Suppressor macrophage treated with lipopolysaccharide for 4 hours (primary cell): ENCODE data around the gene ATP8B4.

Experiments
- DNase-seq: peaks from one replicate; pipeline ENCODE4 v3.0.0-alpha.2; 2020

The ATP8B4 gene

GRCh38 chr15:49888734-49889133 is 230.3 kb downstream of the ATP8B4 start:
- no peak for DNase-seq

- DNase-seq, result no peak
These were observed 230.7 kb downstream of the ATP8B4 start for GRCh38 chr15:49888323-49888693.

DNA sequence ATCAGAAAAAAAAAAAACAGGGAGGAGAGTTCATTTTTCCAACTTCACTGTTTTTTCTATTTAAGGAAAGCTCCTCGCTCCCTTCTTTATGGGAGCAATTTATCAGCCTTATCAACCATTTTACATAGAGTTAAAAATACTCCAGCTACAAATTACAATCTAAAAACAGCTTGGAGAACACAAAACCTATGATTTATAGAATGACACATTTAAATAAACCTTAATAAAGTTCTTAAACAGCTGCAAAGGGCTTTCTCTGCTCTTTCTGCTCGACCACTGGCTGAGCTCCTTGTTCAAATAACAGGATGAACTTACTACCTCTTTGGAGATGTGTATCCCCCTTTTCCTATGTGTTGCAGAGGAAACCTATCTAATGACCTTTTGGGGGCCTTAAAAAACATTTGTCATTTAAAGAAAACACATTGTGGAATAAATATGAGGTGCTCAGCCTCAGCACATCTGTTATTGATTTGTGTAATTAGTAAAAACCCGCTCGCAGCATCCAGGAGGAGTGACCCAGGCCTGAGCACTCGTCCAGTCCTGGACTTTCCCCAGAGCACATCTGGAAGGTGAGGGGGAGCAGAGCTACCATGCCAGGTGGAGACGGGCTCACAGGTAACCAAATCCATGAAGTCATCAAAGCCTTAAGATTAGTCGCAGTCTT is 231.2 kb downstream of the ATP8B4 start:
- no peak for DNase-seq

GRCh38 chr15:49883121-49883520 is 235.9 kb downstream of the ATP8B4 start:
- no peak for DNase-seq

GRCh38 chr15:49881866-49882265 is 237.2 kb downstream of the ATP8B4 start:
- no peak for DNase-seq

DNA sequence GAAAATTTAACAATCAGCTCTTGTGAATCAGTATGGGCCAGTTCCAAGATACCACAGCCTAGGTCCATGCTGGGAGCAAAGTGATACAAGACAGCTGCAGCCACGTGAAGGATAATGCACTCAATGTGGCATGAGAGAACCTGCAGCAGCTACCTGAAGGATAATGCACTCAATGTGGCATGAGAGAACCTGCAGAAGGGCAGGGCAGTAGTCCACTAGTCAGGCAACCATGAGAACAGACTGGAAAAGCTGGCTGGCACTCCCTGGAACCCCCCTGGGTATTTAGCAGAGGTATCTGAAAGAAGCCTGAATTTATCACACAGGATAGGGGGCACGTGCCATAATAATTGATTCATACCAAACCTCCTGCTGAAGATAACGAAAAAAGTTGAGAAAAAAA is 237.6 kb downstream of the ATP8B4 start:
- no peak for DNase-seq

DNA sequence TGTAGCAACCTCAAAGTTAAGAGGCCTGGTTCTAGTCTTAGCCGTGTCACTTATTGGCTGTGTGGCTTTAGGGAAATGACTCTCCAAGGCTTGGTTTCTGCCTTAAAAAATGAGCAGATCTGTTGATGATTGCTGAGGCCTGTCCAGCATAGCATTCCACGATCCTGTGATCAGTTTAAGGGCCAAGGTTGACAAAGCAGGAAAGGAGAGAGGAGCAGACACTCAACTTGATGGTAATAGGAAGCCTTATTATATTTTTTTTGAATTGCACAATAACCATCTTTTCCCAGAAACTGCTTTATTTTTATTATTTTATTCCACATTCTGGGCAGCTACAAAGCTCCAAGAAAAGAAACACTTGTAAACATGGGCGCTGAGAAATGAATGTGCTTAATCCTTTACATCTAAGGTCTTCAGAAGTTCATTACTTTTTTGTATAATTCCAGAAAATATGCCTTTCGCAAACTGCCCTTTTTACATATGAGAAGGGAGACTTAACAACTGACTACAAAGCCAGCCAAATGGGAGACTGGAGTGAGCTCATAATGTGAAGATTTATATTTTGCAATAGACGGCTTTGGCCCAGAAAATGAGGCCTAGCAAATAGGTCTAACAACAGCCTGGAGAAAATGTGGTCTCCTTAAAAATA is 241.0 kb downstream of the ATP8B4 start:
- DNase-seq, result no peak

GRCh38 chr15:49877117-49877872 is 241.7 kb downstream of the ATP8B4 start:
- no peak for DNase-seq

- no peak for DNase-seq
These were observed 242.5 kb downstream of the ATP8B4 start for GRCh38 chr15:49876401-49877038.

- no peak for DNase-seq
These were observed 243.6 kb downstream of the ATP8B4 start for GRCh38 chr15:49875392-49875791.

- DNase-seq, result no peak
These were observed 248.6 kb downstream of the ATP8B4 start for GRCh38 chr15:49870472-49870871.

- no peak for DNase-seq
These were observed 250.7 kb downstream of the ATP8B4 start for GRCh38 chr15:49868348-49868747.

DNA sequence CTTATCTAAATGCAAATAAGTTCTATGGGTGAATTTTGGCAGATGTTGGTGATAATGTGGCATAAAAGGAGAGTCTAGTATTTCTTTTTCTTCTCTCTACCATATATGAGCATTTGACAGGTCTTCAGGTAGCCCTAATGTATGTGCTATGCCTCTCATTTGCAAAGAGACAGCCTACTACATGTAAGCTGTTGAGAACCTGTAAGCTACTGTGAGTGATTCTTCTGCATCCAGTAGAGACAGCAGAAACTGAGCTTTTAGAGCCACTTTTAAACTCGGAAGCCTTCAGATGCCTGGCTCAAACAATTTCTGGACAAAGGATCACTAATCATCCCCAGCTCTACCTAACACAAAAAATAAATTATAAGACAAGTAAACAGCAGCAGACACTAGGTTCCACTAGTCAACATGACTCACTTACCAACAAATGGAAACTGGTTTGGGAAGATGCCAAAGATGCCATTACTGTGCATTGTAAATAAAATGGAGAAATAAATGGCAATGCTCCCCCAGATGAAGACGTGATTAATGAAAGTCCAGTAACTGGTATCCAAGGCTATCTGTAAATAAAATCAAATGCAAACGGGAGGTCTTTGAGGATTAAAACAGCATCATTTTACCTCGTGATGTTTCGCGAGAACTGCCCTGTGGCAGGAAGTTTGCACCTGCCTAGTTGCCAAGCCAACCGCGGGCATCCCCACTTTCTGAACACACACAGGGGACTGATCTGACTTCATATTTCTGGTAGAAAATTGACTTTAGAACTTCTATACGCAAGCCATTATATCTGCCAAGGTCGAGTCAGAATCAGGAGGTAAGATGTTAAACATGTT is 252.9 kb downstream of the ATP8B4 start:
- DNase-seq, result no peak

- no peak for DNase-seq
These were observed 254.8 kb downstream of the ATP8B4 start for GRCh38 chr15:49864251-49864650.

DNA sequence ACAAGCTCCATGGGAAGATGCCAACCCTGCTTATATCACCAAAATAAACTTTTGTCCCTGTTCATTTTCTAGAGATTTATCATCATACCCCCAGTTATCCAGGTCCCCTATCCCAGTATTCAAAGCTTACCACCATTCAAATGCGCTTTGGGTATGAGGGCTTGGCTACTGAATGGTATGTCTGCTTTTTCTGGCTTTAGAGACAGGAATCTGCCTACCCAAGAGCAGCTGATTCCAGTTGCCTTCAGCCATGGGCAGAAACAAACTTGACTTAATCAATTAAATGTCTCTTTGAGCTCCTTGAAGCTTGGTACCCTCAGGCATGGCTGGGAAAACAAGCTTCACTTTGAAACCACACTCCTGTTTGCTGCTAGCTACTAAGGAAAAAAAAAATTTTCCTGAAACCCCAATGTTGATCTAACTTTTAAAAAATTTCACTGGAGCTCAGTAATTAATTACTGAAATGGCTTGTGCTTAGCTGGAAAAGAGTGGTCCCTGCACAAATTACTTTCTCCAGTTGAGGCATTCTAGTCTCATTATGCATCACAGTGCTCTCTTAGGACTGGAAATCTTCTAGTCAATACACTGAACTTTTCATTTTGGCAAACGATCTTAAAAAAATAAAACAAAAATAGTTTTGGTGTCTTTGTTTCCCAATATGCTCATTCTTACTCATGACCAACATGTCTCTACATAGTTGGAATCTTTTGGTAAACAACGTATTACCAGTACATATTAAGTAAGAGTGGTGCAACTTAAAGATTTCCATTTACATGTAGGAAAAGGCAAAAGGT is 255.4 kb downstream of the ATP8B4 start:
- no peak for DNase-seq

- no peak for DNase-seq
These were observed 258.9 kb downstream of the ATP8B4 start for GRCh38 chr15:49860101-49860500.

DNA sequence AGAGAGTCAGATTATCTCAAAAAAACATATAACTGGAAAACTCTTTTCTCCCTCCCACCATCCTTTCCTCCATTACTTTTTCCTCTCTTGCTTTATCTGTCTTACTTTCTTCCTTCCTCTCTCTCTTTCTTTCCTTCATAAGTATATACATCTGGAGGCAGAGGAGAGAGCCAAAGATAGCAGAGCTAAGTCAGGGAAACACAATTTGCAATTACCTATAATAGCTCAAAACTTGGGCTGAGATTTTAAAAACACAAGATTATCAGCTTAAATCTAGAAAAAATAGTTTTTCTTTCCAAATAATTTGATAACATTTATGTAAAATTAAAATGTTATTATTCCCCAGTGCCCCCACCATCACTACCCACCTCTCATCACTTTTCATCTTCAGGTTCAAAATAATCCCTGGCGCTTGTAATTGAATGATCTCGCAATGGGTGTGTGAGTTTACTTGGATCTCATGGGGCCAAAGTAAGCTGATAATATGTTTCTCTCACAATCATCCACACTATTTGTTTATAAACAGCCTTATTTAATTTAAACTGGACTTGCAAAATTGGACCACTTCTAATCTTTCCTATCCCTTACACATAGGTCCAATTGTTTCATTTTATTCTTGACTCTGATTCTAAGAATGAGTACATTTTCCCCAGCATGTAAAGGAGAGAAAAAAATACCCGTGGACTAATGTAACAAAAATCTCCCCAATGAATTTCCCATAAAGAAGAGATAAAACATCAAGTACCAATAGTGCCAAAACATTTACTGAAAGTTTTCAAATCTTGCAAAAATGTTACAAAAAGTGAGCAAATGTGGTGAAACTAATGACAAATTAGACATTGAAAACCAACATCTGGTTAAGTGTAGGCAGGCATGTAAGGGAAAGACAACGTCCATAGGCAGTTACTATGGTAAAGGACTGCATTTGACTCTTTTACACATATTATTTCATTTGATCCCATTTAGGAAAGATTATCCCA is 261.2 kb downstream of the ATP8B4 start:
- DNase-seq, result no peak

DNA sequence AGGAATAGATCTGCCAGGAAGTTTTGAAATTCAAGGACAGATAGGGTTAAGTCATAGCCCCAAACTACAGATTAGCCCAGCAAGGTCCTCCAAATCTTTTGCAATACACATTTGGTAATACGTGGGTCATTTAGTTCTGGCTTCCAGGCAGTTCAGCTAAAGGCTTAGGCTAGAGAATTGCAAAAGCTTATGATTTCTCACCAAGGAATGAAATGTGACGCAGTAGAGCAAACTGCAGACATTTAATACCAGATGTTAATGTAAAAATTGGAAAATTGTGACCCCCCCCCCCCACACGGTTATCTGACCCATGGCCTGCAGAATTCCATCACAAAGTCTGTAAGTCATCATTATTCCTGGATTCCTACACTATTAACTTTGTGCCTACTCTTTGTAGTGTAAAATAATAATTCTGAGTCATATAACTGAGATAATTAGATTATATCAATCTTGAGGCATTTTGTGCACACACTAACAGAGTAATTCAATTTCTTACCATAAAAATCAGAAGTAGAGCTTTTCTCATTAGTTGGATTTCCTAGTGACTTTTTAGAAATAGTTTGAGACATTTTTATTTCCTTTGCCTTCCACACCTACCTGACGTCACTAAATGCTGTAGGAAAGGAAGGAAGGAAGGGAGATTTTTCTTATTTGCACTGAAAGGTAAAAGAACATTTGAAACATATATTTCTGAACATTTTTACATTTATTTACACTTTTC is 263.0 kb downstream of the ATP8B4 start:
- peak; percentile 54 for DNase-seq

- DNase-seq, result no peak
These were observed 266.3 kb downstream of the ATP8B4 start for GRCh38 chr15:49852756-49853155.

- DNase-seq, result no peak
These were observed 270.2 kb downstream of the ATP8B4 start for GRCh38 chr15:49848807-49849206.
